ENCODE data around the gene NRG2. TPM values are rescaled to one million over a fixed set of nuclear protein-coding genes. Genes with fewer than 3 reads are reported as not detected.

The NRG2 gene
- total and polyA plus RNA-seq, 5 donors from 2014 or later = not detected

GRCh38 chr5:140049713-140050112, 6.6 kb upstream of the NRG2 start:
- Mint-ChIP-seq H3K27ac (no peak overlapping the region), H3K4me3 (no peak overlapping the region), H3K36me3 (no peaks in the 10 kb centered on the region), H3K9me3 (no peaks in the 10 kb centered on the region), H3K27me3 (peaks cover 35% of the 10 kb centered on the region), H3K4me1 (peaks cover 0 to 1% (median 0%) of the 10 kb centered on the region in 4 donors)
- H3K27me3 ChIP-seq (ENCODE audit: control insufficient read depth, insufficient read depth, low read length) = peaks cover 17% of the 10 kb centered on the region
- H3K4me3 ChIP-seq (ENCODE audit: low read depth, low read length) = no peak overlapping the region
- H3K27ac ChIP-seq (ENCODE audit: insufficient read depth, low read length, poor library complexity, severe bottlenecking) = no peak overlapping the region
- H3K4me1 ChIP-seq (ENCODE audit: control insufficient read depth, insufficient read depth, low read length, poor library complexity, severe bottlenecking) = no peaks in the 10 kb centered on the region
- H3K9me3 ChIP-seq (ENCODE audit: control insufficient read depth in 2 of 2, low read length in 2 of 2) = no peaks in the 10 kb centered on the region
- ATAC-seq (ENCODE audit: low read depth in 2 of 2) (no peak), DNase-seq (no peak)
- no peaks in the 10 kb centered on the region for H3K36me3 ChIP-seq (ENCODE audit: control insufficient read depth, insufficient read depth, low read length)

- Mint-ChIP-seq H3K4me1 (peaks cover 0 to 6% (median 0%) of the 10 kb centered on the region in 4 donors), H3K36me3 (no peaks in the 10 kb centered on the region), H3K9me3 (peaks cover 0 to 1% (median 0%) of the 10 kb centered on the region in 7 donors), H3K4me3 (no peak overlapping the region), H3K27ac (no peak overlapping the region), H3K27me3 (peaks cover 40% of the 10 kb centered on the region)
- H3K4me3 ChIP-seq (ENCODE audit: low read depth, low read length) = no peak overlapping the region
- peaks cover 22% of the 10 kb centered on the region for H3K27me3 ChIP-seq (ENCODE audit: control insufficient read depth, insufficient read depth, low read length)
- H3K4me1 ChIP-seq (ENCODE audit: control insufficient read depth, insufficient read depth, low read length, poor library complexity, severe bottlenecking) = no peaks in the 10 kb centered on the region
- DNase-seq (no peak), ATAC-seq (ENCODE audit: low read depth in 2 of 2) (no peak)
- no peaks in the 10 kb centered on the region for H3K36me3 ChIP-seq (ENCODE audit: control insufficient read depth, insufficient read depth, low read length)
- no peaks in the 10 kb centered on the region for H3K9me3 ChIP-seq (ENCODE audit: control insufficient read depth in 2 of 2, low read length in 2 of 2)
- no peak overlapping the region for H3K27ac ChIP-seq (ENCODE audit: insufficient read depth, low read length, poor library complexity, severe bottlenecking)
Observed at GRCh38 chr5:140049205-140049604, 6.1 kb upstream of the NRG2 start.

GRCh38 chr5:140044041-140044440, 942 bp upstream of the NRG2 start:
- H3K27me3 Mint-ChIP-seq = peaks cover 65% of the 10 kb centered on the region
- no peaks in the 10 kb centered on the region for H3K36me3 ChIP-seq (ENCODE audit: control insufficient read depth, insufficient read depth, low read length)
- ATAC-seq (ENCODE audit: low read depth in 2 of 2) (no peak), DNase-seq (no peak)
- no peak overlapping the region for H3K27ac ChIP-seq (ENCODE audit: insufficient read depth, low read length, poor library complexity, severe bottlenecking)
- H3K9me3 ChIP-seq (ENCODE audit: control insufficient read depth in 2 of 2, low read length in 2 of 2) = no peaks in the 10 kb centered on the region
- peak overlapping the region; percentile 29 to 79 (median 69) for H3K4me3 Mint-ChIP-seq
- H3K36me3 Mint-ChIP-seq = no peaks in the 10 kb centered on the region
- peaks cover 0 to 25% (median 5%) of the 10 kb centered on the region in 4 donors for H3K4me1 Mint-ChIP-seq
- H3K27ac Mint-ChIP-seq = no peak overlapping the region
- H3K4me1 ChIP-seq (ENCODE audit: control insufficient read depth, insufficient read depth, low read length, poor library complexity, severe bottlenecking) = peaks cover 22% of the 10 kb centered on the region
- H3K27me3 ChIP-seq (ENCODE audit: control insufficient read depth, insufficient read depth, low read length) = peaks cover 46% of the 10 kb centered on the region
- no peak overlapping the region for H3K4me3 ChIP-seq (ENCODE audit: low read depth, low read length)
- H3K9me3 Mint-ChIP-seq = peaks cover 0 to 1% (median 0%) of the 10 kb centered on the region in 7 donors

GRCh38 chr5:140043508-140043872, 391 bp upstream of the NRG2 start:
- H3K4me3 ChIP-seq (ENCODE audit: low read depth, low read length) = peak overlapping the region; percentile 23
- H3K27me3 ChIP-seq (ENCODE audit: control insufficient read depth, insufficient read depth, low read length) = peaks cover 49% of the 10 kb centered on the region
- no peak overlapping the region for H3K27ac Mint-ChIP-seq
- no peaks in the 10 kb centered on the region for H3K9me3 ChIP-seq (ENCODE audit: control insufficient read depth in 2 of 2, low read length in 2 of 2)
- H3K27ac ChIP-seq (ENCODE audit: insufficient read depth, low read length, poor library complexity, severe bottlenecking) = no peak overlapping the region
- peaks cover 66% of the 10 kb centered on the region for H3K27me3 Mint-ChIP-seq
- H3K4me1 Mint-ChIP-seq = peaks cover 0 to 25% (median 6%) of the 10 kb centered on the region in 4 donors
- DNase-seq = no peak
- ATAC-seq (ENCODE audit: low read depth in 2 of 2) = no peak
- peaks cover 22% of the 10 kb centered on the region for H3K4me1 ChIP-seq (ENCODE audit: control insufficient read depth, insufficient read depth, low read length, poor library complexity, severe bottlenecking)
- peak overlapping the region; percentile 29 to 79 (median 69) for H3K4me3 Mint-ChIP-seq
- H3K9me3 Mint-ChIP-seq = peaks cover 0 to 1% (median 0%) of the 10 kb centered on the region in 7 donors
- H3K36me3 Mint-ChIP-seq = no peaks in the 10 kb centered on the region
- no peaks in the 10 kb centered on the region for H3K36me3 ChIP-seq (ENCODE audit: control insufficient read depth, insufficient read depth, low read length)

GRCh38 chr5:140042393-140042642, 781 bp downstream of the NRG2 start:
- H3K36me3 Mint-ChIP-seq = no peaks in the 10 kb centered on the region
- H3K27me3 Mint-ChIP-seq = peaks cover 67% of the 10 kb centered on the region
- Histone ChIP-seq H3K27me3 (ENCODE audit: control insufficient read depth, insufficient read depth, low read length) (peaks cover 52% of the 10 kb centered on the region), H3K27ac (ENCODE audit: insufficient read depth, low read length, poor library complexity, severe bottlenecking) (no peak overlapping the region), H3K9me3 (ENCODE audit: control insufficient read depth in 2 of 2, low read length in 2 of 2) (no peaks in the 10 kb centered on the region), H3K4me3 (ENCODE audit: low read depth, low read length) (no peak overlapping the region), H3K4me1 (ENCODE audit: control insufficient read depth, insufficient read depth, low read length, poor library complexity, severe bottlenecking) (peaks cover 22% of the 10 kb centered on the region), H3K36me3 (ENCODE audit: control insufficient read depth, insufficient read depth, low read length) (no peaks in the 10 kb centered on the region)
- no peak for DNase-seq
- H3K4me3 Mint-ChIP-seq = peak overlapping the region in 3 of 4 donors; percentile 11 to 65 (median 59)
- ATAC-seq (ENCODE audit: low read depth in 2 of 2) = peak in 1 of 2 donors; percentile 2
- peaks cover 0 to 29% (median 7%) of the 10 kb centered on the region in 4 donors for H3K4me1 Mint-ChIP-seq
- H3K27ac Mint-ChIP-seq = no peak overlapping the region
- peaks cover 0 to 1% (median 0%) of the 10 kb centered on the region in 7 donors for H3K9me3 Mint-ChIP-seq

GRCh38 chr5:140041492-140042392, 1.4 kb downstream of the NRG2 start:
- peak overlapping the region in 1 of 3 donors; percentile 5 for H3K27ac Mint-ChIP-seq
- no peak overlapping the region for H3K4me3 ChIP-seq (ENCODE audit: low read depth, low read length)

GRCh38 chr5:140041099-140041491, 2.0 kb downstream of the NRG2 start:
- H3K4me3 ChIP-seq (ENCODE audit: low read depth, low read length) = no peak overlapping the region
- no peaks in the 10 kb centered on the region for H3K36me3 Mint-ChIP-seq
- ATAC-seq (ENCODE audit: low read depth in 2 of 2) = no peak
- H3K27ac ChIP-seq (ENCODE audit: insufficient read depth, low read length, poor library complexity, severe bottlenecking) = no peak overlapping the region
- DNase-seq = no peak
- H3K9me3 ChIP-seq (ENCODE audit: control insufficient read depth in 2 of 2, low read length in 2 of 2) = no peaks in the 10 kb centered on the region
- peaks cover 0 to 29% (median 7%) of the 10 kb centered on the region in 4 donors for H3K4me1 Mint-ChIP-seq
- peak overlapping the region in 3 of 4 donors; percentile 9 to 80 (median 65) for H3K4me3 Mint-ChIP-seq
- no peak overlapping the region for H3K27ac Mint-ChIP-seq
- H3K27me3 Mint-ChIP-seq = peaks cover 73% of the 10 kb centered on the region
- H3K4me1 ChIP-seq (ENCODE audit: control insufficient read depth, insufficient read depth, low read length, poor library complexity, severe bottlenecking) = peaks cover 22% of the 10 kb centered on the region
- H3K36me3 ChIP-seq (ENCODE audit: control insufficient read depth, insufficient read depth, low read length) = no peaks in the 10 kb centered on the region
- peaks cover 55% of the 10 kb centered on the region for H3K27me3 ChIP-seq (ENCODE audit: control insufficient read depth, insufficient read depth, low read length)
- H3K9me3 Mint-ChIP-seq = peaks cover 0 to 1% (median 0%) of the 10 kb centered on the region in 7 donors

More at GRCh38 chr5:140041492-140042392, 1.4 kb downstream of the NRG2 start:
- peak overlapping the region; percentile 9 to 80 (median 70) for H3K4me3 Mint-ChIP-seq
- no peaks in the 10 kb centered on the region for H3K36me3 Mint-ChIP-seq
- H3K9me3 Mint-ChIP-seq = peaks cover 0 to 1% (median 0%) of the 10 kb centered on the region in 7 donors
- peaks cover 0 to 29% (median 7%) of the 10 kb centered on the region in 4 donors for H3K4me1 Mint-ChIP-seq
- no peak overlapping the region for H3K27ac ChIP-seq (ENCODE audit: insufficient read depth, low read length, poor library complexity, severe bottlenecking)
- DNase-seq (peak in 1 of 3 donors; percentile 8), ATAC-seq (ENCODE audit: low read depth in 2 of 2) (no peak)
- H3K27me3 Mint-ChIP-seq = peaks cover 67% of the 10 kb centered on the region
- H3K36me3 ChIP-seq (ENCODE audit: control insufficient read depth, insufficient read depth, low read length) = no peaks in the 10 kb centered on the region
- peaks cover 55% of the 10 kb centered on the region for H3K27me3 ChIP-seq (ENCODE audit: control insufficient read depth, insufficient read depth, low read length)
- no peaks in the 10 kb centered on the region for H3K9me3 ChIP-seq (ENCODE audit: control insufficient read depth in 2 of 2, low read length in 2 of 2)
- peaks cover 22% of the 10 kb centered on the region for H3K4me1 ChIP-seq (ENCODE audit: control insufficient read depth, insufficient read depth, low read length, poor library complexity, severe bottlenecking)

All from CD4-positive, CD25-positive, alpha-beta regulatory T cell (primary cell).